NK-92 treated with Interleukin-12 subunit alpha and Interleukin-12 subunit beta, amount 100 ng/mL, for 24 hours (cell line): ENCODE measurements around the gene ESRRB.

ENCODE experiments used
- DNase-seq: peaks from one replicate; lab custom pipeline; 2025; lab: John Stamatoyannopoulos, UW

Gene ESRRB

GRCh38 chr14:76407449-76408150, 31.7 kb downstream of the ESRRB start:
- DNase-seq: no peak

- no peak for DNase-seq
Measured at GRCh38 chr14:76408877-76409276, 32.9 kb downstream of the ESRRB start.

GRCh38 chr14:76412501-76412900, 36.6 kb downstream of the ESRRB start:
- DNase-seq: no peak

GRCh38 chr14:76413106-76413961, 37.4 kb downstream of the ESRRB start:
- no peak for DNase-seq

GRCh38 chr14:76413962-76414600, 38.1 kb downstream of the ESRRB start:
- no peak for DNase-seq

- no peak for DNase-seq
Measured at GRCh38 chr14:76419399-76419798, 43.5 kb downstream of the ESRRB start.

- DNase-seq: no peak
Measured at GRCh38 chr14:76420827-76421226, 44.9 kb downstream of the ESRRB start.

GRCh38 chr14:76421662-76422061, 45.7 kb downstream of the ESRRB start:
- no peak for DNase-seq

- DNase-seq: no peak
Measured at GRCh38 chr14:76422662-76423061, 46.7 kb downstream of the ESRRB start.

- DNase-seq: no peak
Measured at GRCh38 chr14:76423534-76423933, 47.6 kb downstream of the ESRRB start.

GRCh38 chr14:76424359-76424758, 48.4 kb downstream of the ESRRB start:
- DNase-seq: no peak

GRCh38 chr14:76426161-76426696, 50.3 kb downstream of the ESRRB start:
- DNase-seq: no peak

- no peak for DNase-seq
Measured at GRCh38 chr14:76428611-76429010, 52.7 kb downstream of the ESRRB start.

GRCh38 chr14:76430017-76430416, 54.1 kb downstream of the ESRRB start:
- DNase-seq: no peak

GRCh38 chr14:76430475-76430980, 54.6 kb downstream of the ESRRB start:
- no peak for DNase-seq

GRCh38 chr14:76431538-76431937, 55.6 kb downstream of the ESRRB start:
- no peak for DNase-seq

- no peak for DNase-seq
Measured at GRCh38 chr14:76432827-76433752, 57.2 kb downstream of the ESRRB start.

- DNase-seq: no peak
Measured at GRCh38 chr14:76434220-76434619, 58.3 kb downstream of the ESRRB start.

- DNase-seq: no peak
Measured at GRCh38 chr14:76439237-76439775, 63.4 kb downstream of the ESRRB start.

GRCh38 chr14:76446486-76446885, 70.5 kb downstream of the ESRRB start:
- no peak for DNase-seq

- DNase-seq: no peak
Measured at GRCh38 chr14:76446921-76447320, 71.0 kb downstream of the ESRRB start.
